CD4-positive, alpha-beta T cell (primary cell): ENCODE results near the gene PGK1. TPM values are rescaled to one million over a fixed set of nuclear protein-coding genes. Genes with fewer than 3 reads are reported as not detected.
"Not testable (repeated sequence)": the region's sequence is repeated elsewhere in the genome, so short reads cannot be mapped to it uniquely, and the experiment has no call there.

Experiments
- ATAC-seq: fragments of 200-7000 bp; cut with Tn5 transposase; one replicate; pipeline ENCODE4 v1.10.0; 2022; ENCODE audit warnings: mild to moderate bottlenecking; ENCODE audit not compliant: poor library complexity
- CTCF ChIA-PET: fragments of 350-600 bp; sonication (Branson Sonifier 250); formaldehyde crosslinking; loops from one replicate; lab custom pipeline; 2021; ENCODE audit warnings: antibody characterized with exemption, inconsistent platforms; lab: Charles Lee
- POLR2A ChIA-PET: fragments of 350-600 bp; sonication (Branson Sonifier 250); formaldehyde crosslinking; loops from one replicate; lab custom pipeline; 2021; ENCODE audit warnings: antibody characterized with exemption, inconsistent platforms; lab: Charles Lee
- DNase-seq, 14 experiments: peaks; one replicate each; pipeline ENCODE4 v3.0.0-alpha.2; 2013 to 2020; ENCODE audit warnings: mixed read lengths in 2 of 14
- H3K27ac ChIP-seq, 2 donors: one replicate each; pipeline versions ENCODE4 v1.5.1 to v1.7.0; 2013; ENCODE audit warnings: low read length in 2 of 2, low read depth in 1 of 2, mild to moderate bottlenecking in 1 of 2
- H3K27me3 ChIP-seq, 2 experiments: 1 replicate in 1 of 2; 2 replicates in 1 of 2; pipeline versions ENCODE4 v1.6.1 to v1.7.0; 2013; ENCODE audit warnings: low read length in 2 of 2, control low read depth in 1 of 2, mild to moderate bottlenecking in 1 of 2, moderate library complexity in 1 of 2; ENCODE audit not compliant: insufficient read depth in 2 of 2, control insufficient read depth in 1 of 2
- H3K36me3 ChIP-seq: one replicate; pipeline ENCODE4 v1.6.1; 2013; ENCODE audit warnings: low read length, control low read depth; ENCODE audit not compliant: insufficient read depth
- H3K4me1 ChIP-seq: one replicate; pipeline ENCODE4 v1.6.1; 2013; ENCODE audit warnings: low read length, control low read depth; ENCODE audit not compliant: insufficient read depth
- H3K4me3 ChIP-seq: one replicate; pipeline ENCODE4 v1.5.1; 2013; ENCODE audit warnings: mild to moderate bottlenecking, low read length, moderate library complexity
- H3K9me3 ChIP-seq, 2 experiments: 1 replicate in 1 of 2; 2 replicates in 1 of 2; pipeline versions ENCODE4 v1.6.1 to v1.7.0; 2013; ENCODE audit warnings: low read length in 2 of 2, mild to moderate bottlenecking in 2 of 2, control low read depth in 1 of 2, moderate library complexity in 1 of 2; ENCODE audit not compliant: control insufficient read depth in 1 of 2, insufficient read depth in 1 of 2
- H3K27ac Mint-ChIP-seq: one replicate; pipeline ENCODE4 v1.8.0; 2020; ENCODE audit warnings: mixed read lengths
- H3K27me3 Mint-ChIP-seq: one replicate; pipeline ENCODE4 v1.8.0; 2021; ENCODE audit warnings: mixed read lengths
- H3K36me3 Mint-ChIP-seq: one replicate; pipeline ENCODE4 v1.8.0; 2021; ENCODE audit warnings: low read depth, mixed read lengths
- H3K4me1 Mint-ChIP-seq: one replicate; pipeline ENCODE4 v1.8.0; 2021; ENCODE audit warnings: low read depth, mixed read lengths
- H3K4me3 Mint-ChIP-seq: one replicate; pipeline ENCODE4 v1.8.0; 2020; ENCODE audit warnings: mild to moderate bottlenecking, mixed read lengths
- H3K9me3 Mint-ChIP-seq: one replicate; pipeline ENCODE4 v1.8.0; 2020; ENCODE audit warnings: mixed read lengths
- intact Hi-C, 2 experiments: fragments of 100-400 bp; cut with DNase I in 1 of 2; cut with micrococcal nuclease in 1 of 2; formaldehyde crosslinking; loops; one replicate each; pipeline versions ENCODE4 v1.15.1 to v1.9.0; 2023 to 2025; cut with DNase I, micrococcal nuclease
- polyA plus RNA-seq, 2 donors: library from polyadenylated mRNA; unstranded; fragments of 120-200 nt; gene quantifications; one replicate each; pipeline ENCODE4 v1.2.1, GENCODE V29; 2013
- total RNA-seq, 174 experiments: library from RNA in 2 of 174; stranded (reverse) in 2 of 174; gene quantifications; one replicate each; pipeline ENCODE4 v1.2.3 and lab custom pipeline; 2021 to 2026
- TF ChIP-seq, protein P1 (sequence below): fragments of 200-600 bp; IDR thresholded peaks from one replicate; pipeline ENCODE4 v1.8.0; 2022; ENCODE audit warnings: antibody characterized with exemption, mild to moderate bottlenecking

The PGK1 gene
- 100 to 1,000 TPM; 267 to 281 TPM for total RNA-seq
- polyA plus RNA-seq (2013, experiment 1 of 2): 234 TPM
- 246 TPM for polyA plus RNA-seq (2013, experiment 2 of 2)
- 188 to 1,523 (median 397) reads per million in 172 experiments for total RNA-seq (lab: John Stamatoyannopoulos, UW)

- TF ChIP-seq, protein P1, sequence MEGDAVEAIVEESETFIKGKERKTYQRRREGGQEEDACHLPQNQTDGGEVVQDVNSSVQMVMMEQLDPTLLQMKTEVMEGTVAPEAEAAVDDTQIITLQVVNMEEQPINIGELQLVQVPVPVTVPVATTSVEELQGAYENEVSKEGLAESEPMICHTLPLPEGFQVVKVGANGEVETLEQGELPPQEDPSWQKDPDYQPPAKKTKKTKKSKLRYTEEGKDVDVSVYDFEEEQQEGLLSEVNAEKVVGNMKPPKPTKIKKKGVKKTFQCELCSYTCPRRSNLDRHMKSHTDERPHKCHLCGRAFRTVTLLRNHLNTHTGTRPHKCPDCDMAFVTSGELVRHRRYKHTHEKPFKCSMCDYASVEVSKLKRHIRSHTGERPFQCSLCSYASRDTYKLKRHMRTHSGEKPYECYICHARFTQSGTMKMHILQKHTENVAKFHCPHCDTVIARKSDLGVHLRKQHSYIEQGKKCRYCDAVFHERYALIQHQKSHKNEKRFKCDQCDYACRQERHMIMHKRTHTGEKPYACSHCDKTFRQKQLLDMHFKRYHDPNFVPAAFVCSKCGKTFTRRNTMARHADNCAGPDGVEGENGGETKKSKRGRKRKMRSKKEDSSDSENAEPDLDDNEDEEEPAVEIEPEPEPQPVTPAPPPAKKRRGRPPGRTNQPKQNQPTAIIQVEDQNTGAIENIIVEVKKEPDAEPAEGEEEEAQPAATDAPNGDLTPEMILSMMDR: no peak
- Histone ChIP-seq H3K27ac (peak within 1 kb of the TSS; percentile 89 to 97), H3K36me3 (peaks cover 6% of the 10 kb centered on the region), H3K9me3 (no peaks in the 10 kb centered on the region), H3K4me1 (peaks cover 27% of the 10 kb centered on the region), H3K4me3 (peak within 1 kb of the TSS; percentile 98), H3K27me3 (no peaks in the 10 kb centered on the region)
- ATAC-seq: peak; percentile 91
- ChIA-PET POLR2A (interaction anchor here (0.7 to 4.3 kb wide), 7 partner anchors 10 to 208 kb away, joined by 3 to 21 read pairs (median 5); partner anchors contain the start of genes ATP7A, COX7B, MAGT1 and TAF9B), CTCF (interaction anchor here (1.2 kb wide), 1 partner anchor 205 kb away, joined by 3 read pairs; the partner anchor contains the start of gene COX7B)
- Mint-ChIP-seq H3K9me3 (no peaks in the 10 kb centered on the region), H3K4me3 (peak within 1 kb of the TSS; percentile 98), H3K27ac (peak within 1 kb of the TSS; percentile 99), H3K36me3 (peaks cover 42% of the 10 kb centered on the region), H3K4me1 (peaks cover 60% of the 10 kb centered on the region), H3K27me3 (no peaks in the 10 kb centered on the region)
- intact Hi-C loops: loop anchor here (5.0 to 10.0 kb wide), 4 partner anchors 59 to 411 kb away; partner anchors contain the start of genes ATRX (in 1 of the 2), COX7B (in 1 of the 2) and MAGT1 (in 1 of the 2)
- peak; percentile 83 to 97 (median 90) for DNase-seq
Observed at GRCh38 chrX:78103623-78104446, at the start of gene PGK1. TSS of gene PGK1 (plus strand) at chrX:78104248. CDS start at chrX:78104341, 93 bp downstream.

GRCh38 chrX:78063687-78064086 lies 40.4 kb upstream of the PGK1 start:
- TF ChIP-seq, protein P1: no peak
- H3K27ac ChIP-seq: no peak overlapping the region
- no peaks in the 10 kb centered on the region for H3K9me3 Mint-ChIP-seq

GRCh38 chrX:78064152-78064551 lies 39.9 kb upstream of the PGK1 start:
- H3K4me1 ChIP-seq: no peaks in the 10 kb centered on the region
- no peak overlapping the region for H3K27ac ChIP-seq
- H3K4me3 ChIP-seq: no peak overlapping the region
- no peaks in the 10 kb centered on the region for H3K36me3 ChIP-seq
- H3K4me3 Mint-ChIP-seq: no peak overlapping the region
- intact Hi-C loops: no loop called here
- ATAC-seq: no peak
- no peaks in the 10 kb centered on the region for H3K9me3 Mint-ChIP-seq
- no peaks in the 10 kb centered on the region for H3K27me3 ChIP-seq
- H3K27me3 Mint-ChIP-seq: no peaks in the 10 kb centered on the region
- ChIA-PET POLR2A (no interaction called here), CTCF (no interaction called here)
- H3K9me3 ChIP-seq: no peaks in the 10 kb centered on the region
- no peak overlapping the region for H3K27ac Mint-ChIP-seq
- no peaks in the 10 kb centered on the region for H3K36me3 Mint-ChIP-seq
- TF ChIP-seq, protein P1: no peak
- DNase-seq: no peak
- no peaks in the 10 kb centered on the region for H3K4me1 Mint-ChIP-seq

More at GRCh38 chrX:78063687-78064086, 40.4 kb upstream of the PGK1 start:
- Histone ChIP-seq H3K4me1 (no peaks in the 10 kb centered on the region), H3K36me3 (no peaks in the 10 kb centered on the region), H3K4me3 (no peak overlapping the region), H3K9me3 (no peaks in the 10 kb centered on the region), H3K27me3 (no peaks in the 10 kb centered on the region)
- no peak for DNase-seq
- Mint-ChIP-seq H3K4me3 (no peak overlapping the region), H3K27ac (no peak overlapping the region), H3K36me3 (no peaks in the 10 kb centered on the region), H3K4me1 (no peaks in the 10 kb centered on the region), H3K27me3 (no peaks in the 10 kb centered on the region)
- POLR2A ChIA-PET: no interaction called here
- CTCF ChIA-PET: no interaction called here
- intact Hi-C loops: no loop called here
- no peak for ATAC-seq

DNA sequence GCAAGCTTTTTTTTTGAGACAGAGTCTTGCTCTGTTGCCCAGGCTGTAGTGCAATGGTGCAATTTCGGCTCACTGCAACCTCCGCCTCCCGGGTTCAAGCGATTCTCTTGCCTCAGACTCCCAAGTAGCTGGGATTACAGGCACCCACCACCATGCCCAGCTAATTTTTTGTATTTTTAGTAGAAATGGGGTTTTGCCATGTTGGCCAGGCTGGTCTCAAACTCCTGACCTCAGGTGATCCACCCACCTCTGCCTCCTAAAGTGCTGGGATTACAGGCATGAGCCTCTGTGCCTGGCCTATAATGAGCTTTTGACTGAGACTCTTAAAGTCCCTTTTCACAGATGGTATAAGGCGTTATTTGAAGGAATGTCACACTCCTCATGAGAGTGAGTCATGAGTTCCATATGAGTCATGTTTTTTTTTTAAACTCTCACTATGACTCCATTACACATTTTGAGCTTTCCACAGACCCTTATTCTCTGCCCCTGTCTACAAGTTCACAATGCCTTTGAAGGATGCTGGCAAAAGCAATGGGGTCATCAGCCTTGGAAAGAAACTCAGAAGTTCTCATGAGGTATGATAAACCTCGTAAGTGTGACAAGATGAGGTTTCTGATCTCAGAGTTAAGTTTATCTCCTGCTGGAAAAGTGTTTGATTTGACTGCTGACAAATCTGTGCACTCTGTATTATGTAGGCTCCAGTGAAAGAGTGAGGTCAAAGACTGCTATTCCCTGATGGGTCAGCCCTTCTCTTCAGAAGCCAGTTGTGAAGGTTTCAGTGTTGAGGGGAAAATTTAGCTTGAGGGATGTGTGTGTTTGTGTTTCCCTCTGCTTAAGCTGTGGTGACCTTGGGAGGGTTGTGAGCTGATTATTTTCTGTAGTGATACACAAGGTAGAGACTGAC lies 39.1 kb upstream of the PGK1 start:
- H3K27me3 Mint-ChIP-seq, H3K36me3 Mint-ChIP-seq, CTCF ChIA-PET, H3K4me1 Mint-ChIP-seq, H3K9me3 ChIP-seq, H3K36me3 ChIP-seq, H3K4me3 ChIP-seq, H3K27me3 ChIP-seq, H3K27ac ChIP-seq, intact Hi-C loops, POLR2A ChIA-PET, H3K27ac Mint-ChIP-seq, H3K4me3 Mint-ChIP-seq, H3K4me1 ChIP-seq, ATAC-seq, H3K9me3 Mint-ChIP-seq: not testable (repeated sequence)
- DNase-seq: peak in 2 of 14 experiments; percentile 0
